Umbilical cord (tissue), 2 donors: ENCODE measurements around the gene EEA1. TPM values are rescaled to one million over a fixed set of nuclear protein-coding genes. Genes with fewer than 3 reads are reported as not detected.
"Not testable (repeated sequence)": the region's sequence is repeated elsewhere in the genome, so short reads cannot be mapped to it uniquely, and the experiment has no call there.

ENCODE experiments used
- DNase-seq: peaks from one replicate; pipeline ENCODE4 v3.0.0-alpha.2; 2015; ENCODE audit warnings: low spot score
- total RNA-seq: library from RNA; depleted of rRNA; stranded (reverse); fragments of >200 nt; gene quantifications from one replicate; pipeline ENCODE4 v1.2.3, GENCODE V29; 2014; ENCODE audit warnings: low replicate concordance; ENCODE audit not compliant: insufficient read depth

The EEA1 gene
- total RNA-seq, 1 donor from 2014 or later = 28.2 TPM

DNA sequence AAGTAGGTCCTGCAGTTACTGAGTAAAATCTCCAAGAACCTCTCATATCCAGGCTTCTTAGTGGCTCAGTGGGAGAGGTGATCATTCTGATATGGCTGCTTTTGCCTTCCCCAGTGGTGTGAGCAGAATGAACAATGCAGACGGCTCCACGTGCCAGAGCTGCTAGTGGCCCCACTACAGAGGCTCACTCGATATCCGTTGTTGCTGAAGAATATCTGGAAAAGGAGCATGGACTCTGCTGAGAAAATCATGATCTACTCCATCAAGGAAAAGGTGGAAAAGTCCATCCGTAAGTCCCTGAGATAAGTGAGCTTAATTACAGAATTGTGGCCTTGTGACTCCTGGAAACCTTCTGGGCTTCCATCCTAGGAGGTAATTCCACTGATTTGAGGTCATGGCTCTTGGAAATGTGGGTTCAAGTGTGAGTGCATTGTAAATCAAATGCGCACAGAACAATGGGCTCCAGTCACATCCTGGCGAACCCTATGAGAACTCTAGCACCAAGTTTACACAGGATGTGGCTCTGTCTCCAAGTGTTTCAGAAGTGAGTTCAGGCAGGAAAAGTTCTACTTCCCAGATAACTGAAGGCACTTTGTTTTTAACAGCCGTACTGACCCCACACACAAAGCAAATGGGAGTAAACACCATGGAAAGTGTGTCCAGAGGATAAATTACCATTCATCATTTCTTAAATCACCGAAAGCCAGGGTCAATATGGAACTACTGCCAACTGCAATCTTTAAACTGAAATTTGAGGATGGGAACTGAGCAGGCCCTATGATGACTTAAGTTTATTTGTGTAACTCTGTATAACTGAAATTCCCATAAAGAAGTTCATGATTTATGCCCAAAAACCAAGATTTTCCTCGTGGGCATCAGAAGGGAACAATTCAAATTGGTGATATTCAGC lies 174.9 kb downstream of the EEA1 start:
- DNase-seq = peak; percentile 39

DNA sequence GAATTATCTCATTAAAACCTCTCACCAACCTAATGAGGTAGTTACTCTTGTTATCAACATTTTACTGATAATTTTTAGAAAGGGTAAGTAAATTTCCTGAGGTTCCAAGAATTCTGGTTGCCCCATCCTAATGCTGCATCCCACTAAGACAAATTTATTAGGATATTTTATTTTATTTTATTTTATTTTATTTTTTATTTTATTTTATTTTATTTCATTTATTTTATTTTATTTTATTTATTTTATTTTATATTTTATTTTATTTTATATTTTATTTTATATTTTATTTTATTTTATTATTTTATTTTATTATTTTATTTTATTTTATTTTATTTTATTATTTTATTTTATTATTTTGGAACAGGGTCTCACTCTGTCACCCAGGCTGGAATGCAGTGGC lies 179.4 kb downstream of the EEA1 start:
- not testable (repeated sequence) for DNase-seq

DNA sequence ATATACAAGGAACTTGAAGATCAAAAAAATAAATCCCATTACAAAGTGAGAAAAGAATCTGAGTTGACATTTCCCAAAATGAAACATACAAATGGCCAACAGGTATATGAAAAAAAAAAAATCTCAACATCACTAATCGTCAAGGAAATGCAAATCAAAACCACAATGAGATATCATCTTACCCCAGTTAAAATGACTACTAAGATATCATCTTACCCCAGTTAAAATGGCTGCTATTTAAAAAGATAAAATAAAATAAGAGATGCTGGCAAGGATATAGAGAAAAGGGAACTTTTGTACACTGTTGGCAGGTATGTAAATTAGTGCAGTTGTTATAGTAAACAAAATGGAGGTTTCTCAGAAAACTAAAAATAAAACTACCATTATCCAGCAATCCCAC lies 181.9 kb downstream of the EEA1 start:
- DNase-seq = no peak

DNA sequence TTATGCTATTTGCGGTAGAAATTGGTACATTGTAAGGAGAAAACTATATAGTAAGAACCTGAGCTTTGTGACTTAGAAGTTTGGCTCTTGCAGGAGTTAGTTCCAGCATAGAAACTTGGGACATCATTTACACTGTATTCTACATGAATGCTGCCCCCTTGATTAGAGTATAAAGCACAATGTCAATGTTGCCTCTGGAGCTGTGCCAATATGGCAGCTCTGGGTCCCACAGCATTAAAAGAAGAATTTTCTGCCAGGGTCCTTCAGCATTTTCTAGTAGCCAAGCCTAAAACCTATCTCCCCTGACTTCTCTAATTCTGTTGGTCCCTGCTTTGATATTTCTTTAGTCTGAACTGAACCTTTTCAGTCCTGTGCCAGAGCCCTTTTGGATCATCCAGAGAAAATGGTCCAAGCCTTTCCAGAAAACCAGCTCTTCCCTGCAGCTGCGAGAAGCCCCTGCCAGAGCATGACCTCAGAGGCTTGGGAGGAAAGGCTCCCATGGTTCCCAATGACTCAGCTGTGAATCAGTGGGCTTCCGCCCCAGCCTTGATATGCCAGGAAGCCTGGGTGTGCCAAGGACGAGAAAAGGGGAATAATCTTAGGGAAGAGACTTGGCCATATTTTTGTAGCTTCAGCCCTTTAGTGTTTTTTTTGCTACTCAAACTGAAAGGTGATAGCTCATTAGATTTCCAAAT lies 183.1 kb downstream of the EEA1 start:
- peak; percentile 77 for DNase-seq

GRCh38 chr12:92743026-92743425 lies 186.1 kb downstream of the EEA1 start:
- DNase-seq = no peak

GRCh38 chr12:92740411-92740810 lies 188.7 kb downstream of the EEA1 start:
- no peak for DNase-seq

- no peak for DNase-seq
Observed at GRCh38 chr12:92739113-92739512, 190.0 kb downstream of the EEA1 start.

- no peak for DNase-seq
Observed at GRCh38 chr12:92737855-92738850, 190.9 kb downstream of the EEA1 start.

DNA sequence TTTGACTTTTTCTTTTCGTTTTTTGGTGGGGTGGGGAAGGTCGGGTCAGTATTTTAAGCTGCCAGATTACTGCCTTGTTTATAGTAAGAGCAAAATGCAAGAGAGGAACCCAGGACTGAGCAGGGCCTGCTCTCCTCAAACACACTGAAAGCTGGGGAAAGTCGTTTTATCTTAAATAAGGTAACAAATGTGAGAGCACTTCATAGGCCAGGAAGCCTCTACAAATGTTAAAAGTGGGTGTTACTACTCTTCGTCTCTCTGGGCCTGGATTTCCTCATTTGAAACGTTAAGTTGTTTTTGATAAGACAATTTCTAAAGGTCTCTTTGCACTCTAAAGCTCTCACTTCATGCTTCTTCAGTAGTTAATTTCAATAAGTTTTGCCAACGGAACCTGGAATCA lies 192.5 kb downstream of the EEA1 start:
- DNase-seq = no peak

GRCh38 chr12:92735131-92735721 lies 193.9 kb downstream of the EEA1 start:
- DNase-seq = peak; percentile 37

DNA sequence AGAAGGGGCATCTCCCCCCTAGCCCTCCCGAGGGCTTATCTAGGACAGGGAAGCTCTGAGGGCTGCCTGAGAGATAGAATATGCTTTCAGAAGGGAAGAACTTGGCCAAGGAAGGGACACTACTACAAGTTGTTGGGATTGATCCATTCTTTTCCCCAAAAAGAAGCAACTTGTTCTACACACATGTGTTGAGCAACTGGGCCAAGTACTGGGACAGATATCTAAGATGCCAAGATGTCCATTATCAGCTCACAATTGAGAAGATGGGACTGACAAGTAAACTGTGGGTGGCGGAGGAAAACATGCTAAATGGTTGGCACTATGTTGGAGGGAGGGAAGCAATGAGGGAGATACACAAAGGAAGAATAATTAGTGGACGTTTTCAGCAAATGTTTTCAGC lies 195.4 kb downstream of the EEA1 start:
- no peak for DNase-seq

- DNase-seq = no peak
Observed at GRCh38 chr12:92733181-92733580, 195.9 kb downstream of the EEA1 start.

DNA sequence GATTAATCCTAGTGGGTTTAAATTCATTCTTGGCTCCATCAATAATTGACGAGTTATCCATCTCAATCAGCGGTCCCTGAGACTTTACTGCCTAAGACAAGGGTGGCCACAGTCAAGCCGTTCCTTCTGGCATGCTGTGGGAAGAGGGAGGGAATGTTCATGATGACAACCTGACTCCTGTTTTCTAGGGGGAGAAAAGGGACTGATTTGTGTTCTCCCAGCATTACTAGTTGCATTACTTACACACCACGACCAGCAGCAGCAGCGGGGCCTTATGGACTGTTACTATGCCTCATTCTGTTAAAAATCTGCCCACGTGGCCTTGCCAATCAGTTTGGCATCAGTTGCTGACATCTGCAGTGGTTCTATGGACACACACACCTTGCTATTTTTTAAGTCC lies 196.4 kb downstream of the EEA1 start:
- no peak for DNase-seq

GRCh38 chr12:92732216-92732615 lies 196.9 kb downstream of the EEA1 start:
- DNase-seq = no peak

DNA sequence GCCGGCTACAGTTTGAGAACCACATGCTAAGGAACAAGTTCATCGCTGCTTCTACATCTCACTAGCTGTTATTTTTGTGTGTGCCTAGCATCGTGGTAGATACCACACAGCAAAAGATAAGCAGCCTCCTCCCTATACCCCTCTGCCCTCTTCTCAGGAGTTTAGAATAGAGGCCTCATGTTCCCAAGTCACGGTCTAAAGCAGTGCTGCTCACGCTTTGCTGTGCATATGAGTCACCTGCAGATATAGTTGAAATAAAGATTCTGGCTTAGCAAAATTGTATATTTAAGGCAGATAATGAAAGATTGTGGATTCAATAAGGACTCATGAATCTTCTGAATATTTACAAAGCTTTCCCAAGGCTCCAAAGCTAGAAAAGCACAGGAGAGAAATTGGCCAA lies 198.3 kb downstream of the EEA1 start:
- no peak for DNase-seq

DNA sequence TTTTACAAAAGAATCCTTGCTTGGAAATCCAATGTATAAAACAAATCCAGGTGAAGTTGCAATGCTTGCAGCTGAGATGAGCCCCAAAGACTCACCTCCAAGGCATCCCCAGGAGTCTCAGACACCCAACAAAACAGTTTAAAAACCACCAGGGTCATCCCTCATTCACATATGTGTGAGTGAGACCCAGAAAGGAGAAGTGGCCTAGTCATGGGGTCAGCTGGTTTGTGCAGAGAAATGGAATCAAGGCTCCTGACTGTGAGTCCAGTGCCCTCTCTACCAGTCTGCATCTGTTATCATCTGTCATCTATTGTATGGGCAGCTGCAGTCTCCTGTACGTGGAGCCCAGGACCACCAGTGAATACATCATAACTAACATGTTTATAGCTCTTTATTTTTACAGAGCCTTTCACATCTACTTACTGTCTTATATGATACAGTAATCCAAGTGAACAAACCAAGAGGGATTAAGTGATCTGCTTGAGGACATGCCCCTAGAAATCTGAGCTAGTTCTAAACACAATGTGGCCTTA lies 199.3 kb downstream of the EEA1 start:
- no peak for DNase-seq

GRCh38 chr12:92726850-92727249 lies 202.2 kb downstream of the EEA1 start:
- no peak for DNase-seq

DNA sequence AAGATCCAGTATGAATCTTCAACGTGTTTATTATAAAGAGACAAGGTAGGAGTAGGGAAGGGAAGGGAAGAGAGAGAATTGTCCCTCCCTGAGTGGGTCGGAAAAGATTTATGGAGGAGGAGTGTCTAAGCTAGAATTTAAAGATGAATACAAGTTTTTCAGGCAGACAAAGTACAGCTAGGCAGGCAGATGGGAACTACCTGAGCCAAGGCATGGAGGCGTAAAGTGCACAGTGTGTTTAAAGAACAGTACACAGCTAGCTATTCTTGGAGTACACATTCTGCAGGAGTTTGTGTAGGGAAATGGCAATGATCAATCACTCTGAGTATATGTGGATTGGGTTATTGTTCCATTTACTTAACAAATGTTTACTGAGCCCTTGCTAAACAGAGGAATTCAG lies 206.2 kb downstream of the EEA1 start:
- DNase-seq = no peak

DNA sequence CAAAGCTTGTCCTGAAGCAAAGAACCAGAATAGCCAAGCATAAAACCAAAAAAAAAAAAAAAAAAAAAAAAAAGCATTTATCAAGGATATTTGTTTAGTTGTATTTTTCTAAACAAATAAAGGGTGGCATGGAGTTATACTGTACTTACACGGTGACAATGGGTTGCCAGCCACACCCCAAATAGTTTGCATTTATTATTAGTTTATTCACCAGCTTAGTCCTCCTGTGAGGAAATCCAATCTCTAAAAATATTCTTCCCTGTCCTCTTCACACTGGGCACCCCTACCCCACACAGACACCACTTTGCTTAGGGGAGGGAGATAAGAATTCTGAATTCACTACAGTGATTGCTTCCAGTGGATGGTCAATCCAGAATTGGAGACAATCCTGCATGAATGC lies 207.4 kb downstream of the EEA1 start:
- no peak for DNase-seq

GRCh38 chr12:92721130-92721529 lies 208.0 kb downstream of the EEA1 start:
- no peak for DNase-seq
